Hepatocyte (in vitro differentiated cells): ENCODE results near the gene MDH1.

ENCODE experiments used
- EZH2phosphoT487 ChIP-seq: fragments of 200-600 bp; sonication (generic); IDR thresholded peaks from one replicate; pipeline ENCODE4 v1.6.1; 2018; ENCODE audit warnings: antibody characterized with exemption, mild to moderate bottlenecking, low read depth, moderate library complexity; ENCODE audit not compliant: unreplicated experiment, severe bottlenecking
- TF ChIP-seq, protein P1 (sequence below): fragments of 200-600 bp; sonication (generic); IDR thresholded peaks from 2 replicates; pipeline ENCODE4 v1.5.1; 2016; ENCODE audit warnings: antibody characterized with exemption, mild to moderate bottlenecking; ENCODE audit not compliant: poor library complexity

DNA sequence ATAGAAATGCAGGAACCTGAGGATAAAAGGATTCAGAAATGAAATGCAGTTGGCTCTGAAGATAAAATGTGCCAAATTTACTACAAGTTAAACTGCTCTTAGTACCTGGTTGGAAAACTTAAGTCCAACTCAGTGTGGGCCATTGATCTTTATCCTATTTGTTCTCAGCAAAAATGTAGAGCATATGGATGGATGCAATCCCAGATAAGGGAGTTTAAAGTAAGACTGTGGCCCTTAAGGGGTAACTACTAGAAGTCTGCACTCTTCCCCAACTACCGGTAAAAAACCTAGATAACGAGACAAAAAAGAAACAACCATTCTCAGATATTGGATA is 63.9 kb downstream of the MDH1 start:
- TF ChIP-seq, protein P1, sequence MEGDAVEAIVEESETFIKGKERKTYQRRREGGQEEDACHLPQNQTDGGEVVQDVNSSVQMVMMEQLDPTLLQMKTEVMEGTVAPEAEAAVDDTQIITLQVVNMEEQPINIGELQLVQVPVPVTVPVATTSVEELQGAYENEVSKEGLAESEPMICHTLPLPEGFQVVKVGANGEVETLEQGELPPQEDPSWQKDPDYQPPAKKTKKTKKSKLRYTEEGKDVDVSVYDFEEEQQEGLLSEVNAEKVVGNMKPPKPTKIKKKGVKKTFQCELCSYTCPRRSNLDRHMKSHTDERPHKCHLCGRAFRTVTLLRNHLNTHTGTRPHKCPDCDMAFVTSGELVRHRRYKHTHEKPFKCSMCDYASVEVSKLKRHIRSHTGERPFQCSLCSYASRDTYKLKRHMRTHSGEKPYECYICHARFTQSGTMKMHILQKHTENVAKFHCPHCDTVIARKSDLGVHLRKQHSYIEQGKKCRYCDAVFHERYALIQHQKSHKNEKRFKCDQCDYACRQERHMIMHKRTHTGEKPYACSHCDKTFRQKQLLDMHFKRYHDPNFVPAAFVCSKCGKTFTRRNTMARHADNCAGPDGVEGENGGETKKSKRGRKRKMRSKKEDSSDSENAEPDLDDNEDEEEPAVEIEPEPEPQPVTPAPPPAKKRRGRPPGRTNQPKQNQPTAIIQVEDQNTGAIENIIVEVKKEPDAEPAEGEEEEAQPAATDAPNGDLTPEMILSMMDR, result no peak
- no peak for TF ChIP-seq EZH2phosphoT487
